Cerebellar cortex (tissue), 1 donor: Measurements from ENCODE around the gene FAM186B.

Experiments
- DNase-seq: peaks from one replicate; pipeline ENCODE4 v3.0.0-alpha.2; 2015; ENCODE audit warnings: low spot score

The FAM186B gene

GRCh38 chr12:49567611-49568441 lies 37.6 kb downstream of the FAM186B start, which contains the start of gene MCRS1:
MCRS1 (minus strand) TSS chr12:49568142; CDS start chr12:49566731, 1,411 bp downstream.
- peak; percentile 93 for DNase-seq

- DNase-seq = no peak
These were observed 38.2 kb downstream of the FAM186B start for GRCh38 chr12:49567302-49567610.

GRCh38 chr12:49566361-49566760 lies 39.1 kb downstream of the FAM186B start:
- DNase-seq = no peak

GRCh38 chr12:49565406-49566265 lies 39.8 kb downstream of the FAM186B start:
- no peak for DNase-seq

GRCh38 chr12:49564686-49565405 lies 40.6 kb downstream of the FAM186B start:
- DNase-seq = no peak

- DNase-seq = no peak
These were observed 41.3 kb downstream of the FAM186B start for GRCh38 chr12:49563951-49564685.

GRCh38 chr12:49562831-49563230 lies 42.6 kb downstream of the FAM186B start:
- no peak for DNase-seq

GRCh38 chr12:49562233-49562632 lies 43.2 kb downstream of the FAM186B start:
- no peak for DNase-seq

- DNase-seq = no peak
These were observed 44.7 kb downstream of the FAM186B start for GRCh38 chr12:49560695-49561094.

- no peak for DNase-seq
These were observed 46.3 kb downstream of the FAM186B start for GRCh38 chr12:49559011-49559675.

- no peak for DNase-seq
These were observed 46.9 kb downstream of the FAM186B start for GRCh38 chr12:49558526-49558925.

GRCh38 chr12:49557917-49558215 lies 47.6 kb downstream of the FAM186B start:
- no peak for DNase-seq

GRCh38 chr12:49557187-49557916 lies 48.1 kb downstream of the FAM186B start:
- no peak for DNase-seq

- DNase-seq = no peak
These were observed 48.9 kb downstream of the FAM186B start for GRCh38 chr12:49556391-49557186.

- no peak for DNase-seq
These were observed 49.6 kb downstream of the FAM186B start for GRCh38 chr12:49555631-49556390.

- no peak for DNase-seq
These were observed 51.2 kb downstream of the FAM186B start for GRCh38 chr12:49554266-49554665.

GRCh38 chr12:49553512-49554088 lies 51.8 kb downstream of the FAM186B start:
- peak; percentile 68 for DNase-seq

GRCh38 chr12:49552899-49553298 lies 52.5 kb downstream of the FAM186B start:
- no peak for DNase-seq

- DNase-seq = no peak
These were observed 53.0 kb downstream of the FAM186B start for GRCh38 chr12:49552425-49552824.
